ENCODE measurements around the gene OXLD1.

GRCh38 chr17:81635973-81636504 is 30.4 kb downstream of the OXLD1 start:
- TF ChIP-seq CTCF (conservative IDR thresholded peaks at IDR 0.05) (no peak), EZH2 (IDR thresholded peaks at IDR 0.05; ENCODE audit: low read depth) (no peak)

Data from PC-9 (cell line).